GM19324 (cell line): Measurements from ENCODE around the gene ANKRD13A.
A peak's percentile ranks its signal among the peaks of the same experiment; 100 is the strongest.
"Not testable (repeated sequence)": the region's sequence is repeated elsewhere in the genome, so short reads cannot be mapped to it uniquely, and the experiment has no call there.

Source experiments
- ATAC-seq: cut with Tn5 transposase; IDR thresholded peaks from one replicate; pipeline ENCODE4 v1.9.1; 2021; ENCODE audit warnings: mild to moderate bottlenecking, moderate library complexity; ENCODE audit not compliant: unreplicated experiment, low FRiP score

ANKRD13A gene

GRCh38 chr12:110046451-110047187 is 47.4 kb downstream of the ANKRD13A start:
- ATAC-seq: no peak

DNA sequence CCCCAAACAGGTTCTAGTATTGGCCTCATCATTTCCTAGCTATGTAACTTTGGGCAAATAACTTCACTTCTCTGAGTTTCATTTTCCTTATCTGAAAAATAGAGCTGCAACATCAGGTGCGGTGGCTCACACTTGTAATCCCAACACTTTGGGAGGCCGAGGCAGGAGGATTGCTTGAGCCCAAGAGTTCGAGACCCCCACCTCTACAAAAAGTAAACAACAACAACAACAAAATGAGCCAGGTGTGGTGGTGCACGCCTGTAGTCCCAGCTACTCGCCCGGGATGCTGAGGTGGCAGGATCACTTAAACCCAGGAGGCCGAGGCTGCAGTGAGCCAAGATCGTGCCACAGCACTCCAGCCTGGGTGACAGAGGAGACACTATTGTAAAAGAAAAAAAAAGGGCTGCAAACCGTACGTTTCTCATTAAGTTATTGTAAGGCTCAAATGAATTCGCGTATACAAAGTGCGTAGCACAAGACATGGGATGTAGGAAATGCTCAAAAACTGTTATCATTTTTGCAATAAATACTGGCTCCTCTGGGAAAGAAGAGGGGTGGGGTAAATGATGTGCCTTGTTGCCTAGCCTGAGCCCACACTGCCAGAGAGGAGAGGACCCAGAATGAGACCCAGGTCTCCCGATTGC is 48.2 kb downstream of the ANKRD13A start:
- ATAC-seq: no peak

DNA sequence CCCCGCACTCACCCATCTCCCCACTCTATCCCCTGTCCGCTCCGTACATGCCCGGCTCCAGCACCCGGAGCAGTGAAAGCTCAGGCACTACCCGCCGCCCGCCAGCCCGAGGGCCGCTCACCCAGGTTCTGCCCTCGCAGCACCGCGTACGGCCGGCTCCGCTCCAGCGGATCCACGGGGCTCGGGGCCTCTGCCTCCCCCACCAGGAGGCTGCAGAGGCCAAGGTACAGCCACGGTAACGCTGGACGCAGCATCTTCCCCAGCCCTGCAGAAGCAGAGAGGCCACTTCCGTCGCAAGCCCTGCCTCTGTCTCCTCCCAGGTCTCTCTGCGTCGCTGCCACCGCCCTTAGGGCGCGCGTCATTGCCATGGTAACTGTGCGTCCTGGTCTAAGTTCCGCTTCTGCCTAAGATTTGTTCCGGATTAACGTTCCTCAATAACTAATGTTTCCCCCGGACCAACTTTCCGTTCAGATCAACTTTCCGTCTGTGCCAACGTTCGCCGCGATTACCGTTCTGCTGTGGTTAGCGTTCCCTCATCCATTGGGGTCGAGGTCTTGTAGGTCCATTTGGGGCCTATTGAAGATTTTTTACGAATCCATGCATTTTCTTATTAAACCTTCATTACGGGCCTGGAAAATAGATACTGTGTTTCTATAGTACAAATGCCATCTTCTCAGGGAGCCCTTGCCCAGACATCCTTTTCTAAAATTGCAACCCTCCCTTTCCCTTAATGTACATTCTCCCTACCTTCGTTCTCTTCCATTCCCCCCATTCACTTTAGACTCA is 49.2 kb downstream of the ANKRD13A start, which contains the start of gene C12orf76:
Gene C12orf76 (minus strand): TSS at position 281 of the 786 bp plus-strand sequence. CDS start 27 bp downstream, at position 254.
- ATAC-seq: peak; percentile 98

- ATAC-seq: not testable (repeated sequence)
These were observed 49.8 kb downstream of the ANKRD13A start for GRCh38 chr12:110049034-110049433.

GRCh38 chr12:110049666-110050065 is 50.4 kb downstream of the ANKRD13A start:
- ATAC-seq: not testable (repeated sequence)

DNA sequence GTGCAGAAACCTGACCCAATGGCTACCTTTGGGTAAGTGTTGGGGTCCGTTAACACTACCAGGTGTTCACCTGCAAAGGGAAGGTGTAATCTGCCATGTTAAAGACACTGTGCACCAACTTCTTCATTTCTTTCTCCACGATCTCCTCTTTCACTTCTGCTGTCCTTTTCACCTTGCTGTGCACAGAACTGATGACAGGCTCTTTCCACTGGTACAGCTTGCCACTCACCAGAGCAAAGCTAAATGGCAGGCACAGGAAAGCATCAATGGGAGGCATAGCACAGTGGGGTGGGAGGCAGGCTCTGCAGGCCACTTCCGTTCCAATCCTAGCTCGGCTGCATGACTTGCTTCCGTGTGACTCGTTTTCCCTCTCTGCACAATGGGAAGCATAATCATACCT is 51.7 kb downstream of the ANKRD13A start:
- ATAC-seq: no peak

DNA sequence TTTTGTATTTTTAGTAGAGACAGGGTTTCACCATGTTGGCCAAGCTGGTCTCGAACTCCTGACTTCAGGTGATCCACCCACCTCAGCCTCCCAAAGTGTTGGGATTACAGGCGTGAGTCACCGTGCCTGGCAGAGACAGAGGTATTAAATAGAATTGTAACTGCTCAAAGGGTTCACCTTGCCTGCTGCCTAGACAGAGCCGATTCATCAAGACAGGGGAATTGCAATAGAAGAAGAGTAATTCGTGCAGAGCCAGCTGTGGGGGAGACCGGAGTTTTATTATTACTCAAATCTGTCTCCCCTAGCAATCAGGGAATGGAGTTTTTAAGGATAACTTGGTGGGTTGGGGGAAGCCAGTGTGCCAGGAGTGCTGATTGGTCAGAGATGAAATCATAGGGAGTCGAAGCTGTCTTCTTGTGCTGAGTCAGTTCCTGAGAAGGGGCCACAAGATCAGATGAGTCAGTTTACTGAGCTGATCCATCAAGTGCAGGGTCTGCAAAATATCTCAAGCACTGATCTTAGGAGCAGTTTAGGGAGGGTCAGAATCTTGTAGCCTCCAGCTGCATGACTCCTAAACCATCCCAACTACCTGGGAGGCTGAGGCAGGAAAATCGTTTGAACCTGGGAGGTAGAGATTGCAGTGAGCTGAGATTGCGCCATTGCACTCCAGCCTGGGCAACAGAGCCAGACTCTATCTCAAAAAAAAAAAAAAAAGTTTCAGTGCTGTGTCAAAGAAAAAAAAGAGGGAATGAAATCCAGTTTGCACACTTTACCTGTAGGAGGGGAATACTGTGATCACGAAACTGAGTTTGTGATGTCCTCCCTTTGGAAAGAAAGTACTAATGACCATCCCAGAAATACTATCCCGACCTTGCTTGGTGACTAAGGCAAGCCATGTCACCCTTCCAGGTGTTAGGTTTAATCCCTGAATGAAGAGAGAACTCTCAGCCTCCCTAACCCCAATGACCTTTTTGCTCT is 56.4 kb downstream of the ANKRD13A start:
- not testable (repeated sequence) for ATAC-seq

- not testable (repeated sequence) for ATAC-seq
These were observed 57.4 kb downstream of the ANKRD13A start for GRCh38 chr12:110056643-110057042.

- no peak for ATAC-seq
These were observed 59.8 kb downstream of the ANKRD13A start for GRCh38 chr12:110058875-110059615.

DNA sequence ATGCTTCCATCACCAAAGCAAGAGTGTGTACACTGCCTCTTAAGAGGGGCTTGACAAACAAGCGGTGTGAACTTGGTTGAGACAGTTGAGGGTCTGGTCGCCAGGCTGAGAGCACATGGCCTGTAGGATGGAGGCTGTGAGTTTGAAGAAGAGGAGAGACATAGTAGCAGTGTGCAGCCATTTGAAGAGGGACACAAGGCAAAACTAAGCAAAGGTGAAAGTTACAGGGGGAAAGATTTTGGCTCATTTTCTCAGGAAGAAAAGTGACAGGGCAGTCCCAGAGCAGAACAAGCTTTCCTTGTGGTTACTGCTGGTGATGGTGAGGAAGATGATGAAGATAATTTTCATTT is 60.4 kb downstream of the ANKRD13A start:
- no peak for ATAC-seq

DNA sequence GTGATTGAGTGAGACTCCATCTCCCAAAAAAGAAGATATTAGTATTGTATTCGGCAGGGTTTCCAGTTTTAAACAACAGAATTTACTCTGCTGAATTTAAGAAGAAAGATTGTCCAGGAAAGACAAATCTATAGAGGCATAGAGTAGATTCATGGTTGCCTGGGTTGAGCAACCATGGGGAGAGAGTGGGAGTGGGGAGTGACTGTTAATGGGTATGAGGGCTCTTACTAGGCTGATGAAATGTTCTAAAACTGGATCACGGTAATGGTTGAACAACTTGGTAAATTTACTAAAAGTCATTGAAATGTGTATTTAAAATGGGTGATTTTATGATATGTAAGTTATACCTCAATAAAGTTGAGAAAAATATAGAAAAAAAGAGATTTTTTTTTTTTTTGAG is 63.0 kb downstream of the ANKRD13A start:
- ATAC-seq: no peak

DNA sequence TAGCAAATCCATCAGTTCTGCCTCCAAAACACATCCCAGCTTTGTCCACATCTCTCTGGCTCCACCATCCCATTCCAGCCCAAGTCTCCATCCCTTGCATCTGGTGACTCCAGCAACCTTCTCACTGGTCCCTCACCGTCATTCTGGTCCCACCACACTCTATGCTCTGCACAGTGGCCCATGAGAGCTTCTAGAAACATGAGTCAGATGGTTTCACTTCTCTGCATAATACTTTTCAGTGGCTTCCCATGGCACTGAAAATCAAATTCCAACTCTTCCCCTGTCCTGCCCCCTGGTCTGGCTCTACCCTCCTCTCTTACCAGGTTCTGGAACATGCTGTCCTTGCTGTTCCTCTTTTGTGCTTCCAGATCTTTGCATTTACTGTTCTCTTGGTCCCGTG is 66.3 kb downstream of the ANKRD13A start:
- no peak for ATAC-seq

- ATAC-seq: no peak
These were observed 68.3 kb downstream of the ANKRD13A start for GRCh38 chr12:110067531-110067930.

- ATAC-seq: not testable (repeated sequence)
These were observed 68.9 kb downstream of the ANKRD13A start for GRCh38 chr12:110068115-110068514.

- no peak for ATAC-seq
These were observed 69.4 kb downstream of the ANKRD13A start for GRCh38 chr12:110068654-110069053.

DNA sequence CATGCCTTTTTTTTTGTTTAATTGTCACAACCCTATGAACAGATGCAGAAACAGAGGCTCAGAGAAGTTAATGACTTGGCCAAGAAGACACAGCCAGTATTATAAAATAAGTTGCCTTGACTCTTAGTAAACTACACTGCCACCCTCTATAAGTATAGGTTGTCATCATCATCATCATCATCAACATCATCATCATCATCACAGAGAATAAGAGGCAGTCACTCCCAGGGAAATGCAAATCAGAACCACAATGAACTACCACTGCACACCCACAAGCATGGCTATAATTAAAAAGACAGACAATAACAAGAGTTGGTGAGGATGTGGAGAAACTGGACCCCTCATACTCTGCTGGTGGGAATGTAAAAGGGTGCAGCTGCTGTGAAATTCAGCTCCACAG is 72.3 kb downstream of the ANKRD13A start:
- no peak for ATAC-seq

DNA sequence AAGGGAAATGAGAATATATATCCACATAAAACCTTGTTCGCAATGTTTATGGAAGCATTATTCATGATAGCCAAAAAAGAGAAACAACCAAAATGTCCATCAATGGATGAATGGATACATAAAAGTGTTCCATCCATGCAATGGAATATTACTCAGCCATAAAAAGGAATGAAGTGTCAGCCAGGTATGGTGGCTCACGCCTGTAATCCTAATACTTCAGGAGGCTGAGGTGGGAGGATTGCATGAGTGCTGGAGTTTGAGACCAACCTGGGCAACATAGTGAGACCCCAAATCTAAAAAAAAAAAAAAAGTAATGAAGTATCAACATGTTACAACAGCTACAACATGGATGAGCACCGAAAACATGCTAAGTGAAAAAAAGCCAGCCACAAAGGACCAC is 72.7 kb downstream of the ANKRD13A start:
- no peak for ATAC-seq

DNA sequence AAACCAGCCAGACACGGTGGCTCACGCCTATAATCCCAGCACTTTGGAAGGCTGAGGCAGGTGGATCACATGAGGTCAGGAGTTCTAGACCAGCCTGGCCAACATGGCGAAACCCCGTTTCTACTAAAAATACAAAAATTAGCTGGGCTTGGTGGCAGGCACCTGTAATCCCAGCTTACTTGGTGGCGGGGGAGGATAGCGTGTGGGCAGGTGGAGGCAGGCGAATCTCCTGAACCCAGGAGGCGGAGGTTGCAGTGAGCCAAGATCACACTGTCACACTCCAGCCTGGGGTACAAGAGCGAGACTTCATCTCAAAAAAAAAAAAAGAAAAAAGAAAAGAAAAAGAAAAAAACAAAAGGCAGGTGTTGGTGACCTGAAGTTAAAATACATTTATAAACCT is 73.4 kb downstream of the ANKRD13A start:
- not testable (repeated sequence) for ATAC-seq

GRCh38 chr12:110073049-110073831 is 74.0 kb downstream of the ANKRD13A start:
- no peak for ATAC-seq
